Measurements from ENCODE around the gene SHLD1.
"Not testable (repeated sequence)": the region's sequence is repeated elsewhere in the genome, so short reads cannot be mapped to it uniquely, and the experiment has no call there.

Gene SHLD1

DNA sequence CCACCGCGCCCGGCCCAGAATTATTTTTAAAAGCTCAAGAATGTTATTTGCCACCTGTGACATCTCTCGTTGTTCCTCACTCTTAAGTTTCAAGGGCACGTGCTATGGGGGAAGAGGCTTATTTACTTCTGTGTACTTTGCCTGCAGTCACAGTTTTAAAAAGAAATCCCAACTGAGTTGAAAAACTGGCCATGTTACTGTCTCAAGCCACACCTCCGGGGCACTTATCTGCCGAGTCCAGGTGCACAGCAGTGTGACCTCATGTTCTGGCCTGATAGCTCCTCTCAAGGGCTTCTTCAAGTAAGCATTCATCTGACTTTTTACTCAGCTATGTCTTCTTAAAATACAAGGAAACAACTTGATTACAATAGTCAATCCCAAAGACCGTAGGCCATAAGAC is 34.5 kb downstream of the SHLD1 start:
- DNase-seq, result no peak

DNA sequence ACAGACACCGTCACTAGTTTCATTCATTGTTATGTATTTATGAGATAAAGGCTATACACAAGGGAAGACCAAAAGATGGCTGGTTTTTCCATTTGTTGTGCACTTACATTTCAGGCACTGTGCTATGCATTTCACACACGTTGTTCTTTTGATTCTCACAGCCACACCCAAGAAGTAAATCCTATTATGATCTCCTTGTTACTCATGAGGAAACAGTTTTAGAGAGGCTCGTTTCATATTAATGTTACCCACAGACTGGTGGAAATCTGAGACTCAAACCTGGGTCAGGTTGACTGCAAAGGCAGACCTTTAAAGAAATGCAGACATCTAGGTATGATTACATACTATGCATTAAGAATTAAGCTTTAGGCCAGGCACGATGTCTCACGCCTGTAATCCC is 34.9 kb downstream of the SHLD1 start:
- no peak for DNase-seq

DNA sequence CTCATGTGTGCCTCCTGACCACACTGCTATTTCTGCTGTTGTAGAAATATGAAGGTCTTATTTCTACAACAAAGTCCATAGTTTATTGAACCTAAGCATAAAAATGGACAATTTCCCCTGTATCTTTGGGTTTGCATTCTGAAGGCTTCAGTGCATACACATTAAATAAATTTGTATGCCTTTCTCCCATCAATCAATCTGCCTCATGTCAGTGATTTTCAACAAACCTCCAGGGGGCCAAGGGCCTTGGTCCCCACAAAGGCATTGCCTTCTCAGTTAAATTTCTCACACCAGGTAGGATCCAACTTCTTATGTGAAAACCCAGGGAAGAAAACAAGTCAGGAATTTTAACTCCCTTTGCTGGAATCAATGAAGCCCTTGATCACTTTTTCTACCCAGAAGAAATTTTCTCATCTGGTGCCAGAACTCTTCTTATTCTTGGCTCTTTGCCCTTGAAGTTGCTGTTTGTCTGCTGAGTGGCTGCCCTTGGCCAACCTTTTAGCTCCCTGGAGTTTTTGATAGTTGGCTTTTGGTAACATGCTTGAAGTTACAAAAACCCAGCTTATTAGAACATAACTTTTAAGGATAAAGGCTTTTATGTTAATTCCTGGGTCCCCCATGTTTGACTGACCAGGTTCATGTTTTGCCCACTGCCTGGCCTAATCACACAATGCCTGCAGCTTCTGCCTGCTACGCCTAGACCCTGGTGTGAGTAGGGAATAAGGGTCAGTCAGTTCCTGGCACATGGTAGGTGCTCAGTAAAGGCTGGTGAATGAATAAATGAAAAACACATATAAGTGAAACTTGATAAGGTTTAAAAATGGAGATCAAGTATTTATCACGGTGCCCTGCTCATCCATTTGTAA is 37.0 kb downstream of the SHLD1 start:
- DNase-seq, result no peak

- no peak for DNase-seq
Measured at GRCh38 chr20:5787796-5788165, 37.6 kb downstream of the SHLD1 start.

DNA sequence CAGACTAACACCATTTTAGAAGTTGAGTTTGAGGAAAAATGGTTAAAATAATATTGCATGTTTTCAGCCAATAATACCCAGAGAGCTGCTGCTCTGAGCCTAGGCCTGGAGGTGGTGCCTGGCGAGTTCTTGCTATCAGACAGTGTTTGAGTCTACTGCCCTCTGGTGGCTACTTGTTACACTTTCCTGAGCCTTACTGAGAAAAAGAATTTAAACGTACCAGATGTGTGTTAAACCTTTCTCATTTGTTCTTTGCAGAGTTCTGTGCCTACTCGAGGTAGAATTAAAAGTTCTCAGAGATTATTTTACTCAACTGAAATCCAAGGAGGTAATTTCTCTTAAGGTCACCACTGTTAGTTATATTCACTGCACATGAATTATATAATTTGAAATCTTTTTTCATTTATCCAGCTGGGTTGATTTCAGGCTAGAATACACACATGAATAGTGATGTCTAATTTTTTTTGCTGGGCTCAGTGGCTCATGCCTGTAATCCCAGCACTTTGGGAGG is 38.2 kb downstream of the SHLD1 start:
- peak; percentile 64 to 77 for DNase-seq

DNA sequence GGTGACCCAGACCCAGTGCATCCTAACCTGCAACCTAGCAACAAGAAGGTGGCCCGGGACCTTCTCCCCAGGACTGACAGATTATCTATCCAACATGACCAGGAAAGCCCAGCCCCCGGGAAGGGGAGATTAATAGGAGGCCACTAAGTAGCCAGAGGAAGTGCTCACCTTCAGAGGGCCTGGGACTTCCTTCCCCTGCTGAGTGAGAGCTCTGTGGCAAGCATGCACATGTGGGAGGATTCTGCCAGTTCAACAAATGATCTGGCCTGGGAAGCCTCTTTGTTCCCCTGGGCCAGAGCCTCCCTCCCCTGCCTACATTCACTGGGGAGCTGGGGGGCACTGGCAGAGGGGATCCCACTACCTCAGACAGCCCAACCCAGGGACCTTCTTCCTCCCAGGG is 39.6 kb downstream of the SHLD1 start:
- DNase-seq, result no peak

DNA sequence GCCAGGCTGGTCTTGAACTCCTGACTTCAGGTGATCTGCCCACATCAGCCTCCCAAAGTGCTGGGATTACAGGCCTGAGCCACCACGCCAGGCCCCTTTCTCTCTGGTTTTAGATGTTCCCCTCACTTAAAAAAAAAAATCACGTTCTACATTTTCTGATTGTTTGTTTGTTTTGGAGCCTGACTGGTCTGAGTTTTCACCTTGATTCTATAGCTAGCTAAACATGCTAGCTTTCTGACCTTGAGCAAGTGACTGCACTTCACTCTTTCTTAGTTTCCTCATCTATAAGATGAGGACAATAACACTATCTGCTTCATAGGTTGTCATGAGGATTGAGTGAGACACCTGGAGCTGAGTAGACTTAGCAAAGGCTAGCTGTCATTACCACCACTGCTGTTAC is 43.7 kb downstream of the SHLD1 start:
- no peak for DNase-seq

- no peak for DNase-seq
Measured at GRCh38 chr20:5796331-5797040, 46.3 kb downstream of the SHLD1 start.

DNA sequence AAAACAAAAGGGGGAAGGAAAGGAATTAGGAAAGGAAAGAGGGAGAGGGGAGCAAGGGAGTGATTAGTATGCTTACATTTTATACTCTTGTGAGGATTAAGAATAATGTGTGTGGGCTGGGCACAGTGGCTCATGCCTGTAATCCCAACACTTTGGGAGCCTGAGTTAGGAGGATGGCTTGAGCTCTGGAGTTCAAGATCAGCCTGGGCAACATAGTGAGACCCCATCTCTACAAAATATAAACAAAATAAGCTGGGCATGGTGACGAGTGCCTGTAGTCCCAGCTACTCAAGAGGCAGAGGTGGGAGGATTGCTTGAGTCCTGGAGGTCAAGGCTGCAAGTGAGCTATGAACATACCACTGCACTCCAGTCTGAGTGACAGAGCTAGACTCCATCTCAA is 47.0 kb downstream of the SHLD1 start:
- no peak for DNase-seq

GRCh38 chr20:5797843-5798462 is 47.8 kb downstream of the SHLD1 start:
- DNase-seq, result no peak

GRCh38 chr20:5803754-5804303 is 53.6 kb downstream of the SHLD1 start:
- not testable (repeated sequence) for DNase-seq

GRCh38 chr20:5806457-5807263 is 56.5 kb downstream of the SHLD1 start:
- no peak for DNase-seq

DNA sequence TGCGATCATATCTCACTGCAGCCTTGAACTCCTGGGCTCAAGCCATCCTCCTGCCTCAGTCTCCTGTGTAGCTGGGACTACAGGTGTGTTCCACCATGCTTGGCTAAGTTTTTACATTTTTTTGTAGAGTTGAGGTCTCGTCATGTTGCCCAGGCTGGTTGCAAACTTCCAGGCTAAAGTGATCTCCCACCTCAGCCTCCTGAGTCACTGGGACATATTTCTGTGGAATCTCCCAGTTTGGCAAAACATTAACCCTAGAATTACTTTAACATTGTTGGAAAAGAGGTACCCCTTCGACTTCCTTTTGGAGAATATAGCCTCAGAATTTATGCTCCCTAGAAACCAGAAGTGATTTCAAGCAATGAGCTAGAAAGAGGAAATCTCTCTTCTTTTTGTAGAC is 57.2 kb downstream of the SHLD1 start:
- no peak for DNase-seq

- no peak for DNase-seq
Measured at GRCh38 chr20:5808901-5809300, 58.7 kb downstream of the SHLD1 start.

DNA sequence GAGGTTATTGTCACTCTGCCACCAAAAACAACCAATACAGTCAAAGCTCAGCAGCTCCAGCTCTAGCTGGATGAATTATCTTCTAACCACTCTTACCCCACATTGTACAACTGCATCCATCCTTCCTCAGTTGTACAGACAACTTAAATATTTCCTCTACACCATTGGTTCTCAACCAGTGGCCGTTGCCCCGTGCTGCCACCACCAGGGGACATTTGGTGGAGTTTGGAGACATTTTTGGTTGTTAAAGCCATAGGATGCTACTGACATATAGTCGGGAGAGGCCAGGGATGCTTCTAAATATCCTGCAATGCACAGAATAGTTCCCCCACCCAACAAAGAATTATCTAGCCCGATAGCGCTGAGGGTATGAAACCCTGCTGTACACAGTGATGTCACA is 59.3 kb downstream of the SHLD1 start:
- no peak for DNase-seq

- DNase-seq, result no peak
Measured at GRCh38 chr20:5810800-5811422, 60.7 kb downstream of the SHLD1 start.

GRCh38 chr20:5811746-5812145 is 61.5 kb downstream of the SHLD1 start:
- no peak for DNase-seq

- DNase-seq, result no peak
Measured at GRCh38 chr20:5818346-5818681, 68.1 kb downstream of the SHLD1 start.

DNA sequence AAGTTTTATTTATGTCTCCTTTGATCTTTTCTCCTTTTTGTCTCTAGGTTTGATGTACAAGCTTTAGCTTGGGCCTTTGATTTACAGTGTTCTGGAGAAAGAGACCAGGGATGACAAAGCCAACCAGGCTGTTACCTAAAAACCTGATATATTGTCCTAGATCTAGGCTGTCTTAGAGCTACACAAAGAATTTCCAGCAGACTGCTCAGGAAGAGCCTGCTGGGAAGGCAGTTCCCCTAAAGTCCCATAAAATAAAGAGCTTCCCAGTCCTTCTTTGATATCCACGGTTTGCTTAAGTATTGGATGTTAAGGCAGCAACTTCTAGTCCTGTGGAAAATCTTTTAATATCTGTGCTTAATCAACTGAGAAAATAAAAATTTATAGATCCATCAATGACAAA is 70.5 kb downstream of the SHLD1 start:
- no peak for DNase-seq

DNA sequence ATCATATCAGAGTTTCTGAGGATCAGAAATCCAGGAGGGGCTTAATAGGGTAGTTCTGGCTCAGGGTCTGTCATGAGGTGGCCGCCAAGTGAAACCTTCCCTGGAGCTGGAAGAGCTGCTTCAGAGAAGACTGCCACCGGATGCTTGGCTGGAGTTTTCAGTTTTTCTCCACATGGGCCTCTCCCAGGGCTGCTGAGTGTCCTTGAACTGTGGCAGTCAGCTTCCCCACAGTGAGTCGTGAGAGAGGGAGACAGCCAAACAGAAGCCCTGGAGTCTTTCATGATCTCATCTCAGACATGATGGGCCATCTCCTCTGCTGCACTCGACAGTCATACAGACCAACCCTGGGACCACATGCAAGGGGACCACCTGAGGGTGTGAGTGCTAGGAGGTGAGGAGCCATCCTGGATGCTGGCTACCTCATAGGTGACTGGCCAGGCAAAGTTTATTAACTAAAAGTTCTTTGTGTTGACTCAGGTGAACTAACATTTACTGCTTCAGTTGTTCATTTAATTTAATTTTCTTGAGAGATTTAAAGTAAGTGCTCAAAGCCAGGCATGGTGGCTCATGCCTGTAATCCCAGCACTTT is 71.5 kb downstream of the SHLD1 start:
- DNase-seq, result no peak

DNA sequence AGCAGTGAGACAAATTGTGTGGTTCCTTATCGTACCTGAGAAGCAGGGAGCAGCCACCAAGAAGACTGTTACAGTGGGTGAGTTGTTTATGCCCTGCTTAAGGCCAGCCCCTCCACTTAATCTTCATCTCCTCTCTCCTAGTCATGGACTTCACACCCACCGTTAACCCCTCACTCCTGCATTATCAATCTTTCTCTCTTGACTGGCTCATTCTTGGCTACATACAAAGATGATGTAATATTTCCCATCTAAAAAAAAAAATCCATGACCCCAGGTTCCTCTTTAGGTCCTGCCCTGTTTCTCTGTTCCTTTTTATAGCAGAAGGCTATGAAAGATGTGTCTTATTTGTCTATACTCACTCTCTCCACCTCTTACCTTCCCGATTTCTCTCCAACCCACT is 72.4 kb downstream of the SHLD1 start:
- no peak for DNase-seq

Data from stimulated activated CD4-positive, alpha-beta T cell treated with anti-CD3 and anti-CD28 coated beads, Interleukin-2, amount 100 ng/mL, for 24 hours (primary cell).